Measurements from ENCODE around the gene EPHA8.
A peak's percentile ranks its signal among the peaks of the same experiment; 100 is the strongest.

Gene EPHA8

DNA sequence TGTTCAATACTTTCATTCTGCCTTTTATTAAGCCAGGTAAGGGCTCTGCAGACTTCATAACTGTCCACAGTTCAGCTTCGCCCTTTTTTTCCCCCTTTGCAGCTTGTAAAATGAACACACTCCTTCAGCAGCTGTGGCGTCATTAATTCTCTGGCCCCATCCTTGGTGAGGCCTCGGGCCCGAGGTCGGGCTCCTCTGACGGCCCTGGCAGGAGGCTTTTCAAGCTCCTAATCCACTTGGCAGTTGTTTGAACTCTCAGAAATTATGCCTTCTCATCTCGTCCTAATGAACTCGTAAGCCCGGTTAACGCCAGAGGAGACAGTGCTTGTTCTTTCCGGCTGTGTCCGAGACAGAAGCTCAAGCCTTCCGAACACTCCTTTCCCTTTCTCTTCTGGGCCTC, 18.1 kb upstream of the EPHA8 start:
- WGBS: 85% methylated on average over 13 of the region's 13 CpGs

DNA sequence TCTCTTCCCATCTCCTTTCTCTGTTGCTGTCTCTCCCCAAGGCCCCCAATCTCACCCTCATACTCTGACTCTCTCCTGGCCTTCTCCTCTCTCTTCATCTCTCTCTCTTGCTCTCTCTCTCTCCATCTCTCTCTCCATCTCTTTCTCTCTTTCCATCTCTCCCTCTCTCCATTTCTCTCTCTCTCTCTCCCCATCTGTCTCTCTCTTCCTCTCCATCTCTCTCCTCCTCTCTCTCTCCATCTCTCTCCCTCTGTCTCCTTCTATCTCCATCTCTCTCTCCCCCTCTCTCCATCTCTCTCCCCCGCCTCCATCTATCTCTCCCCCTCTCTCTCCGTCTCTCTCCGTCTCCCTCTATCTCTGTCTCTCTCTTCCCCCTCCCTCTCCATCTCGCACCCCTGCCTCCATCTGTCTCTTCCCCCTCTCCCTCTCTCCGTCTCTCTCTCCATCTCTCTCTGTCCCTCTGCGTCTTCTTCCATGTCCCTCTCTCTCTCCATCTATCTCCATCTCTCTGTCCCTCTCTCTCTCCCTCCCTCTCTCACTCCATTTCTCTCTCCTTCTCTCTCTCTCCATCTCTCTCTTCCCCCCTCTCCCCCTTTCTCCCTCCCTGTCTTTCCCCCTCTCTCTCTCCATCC, 16.0 kb upstream of the EPHA8 start:
- Histone ChIP-seq H3K23ac (ENCODE audit: low read length in 2 of 2) (no peak overlapping the region), H2BK5ac (ENCODE audit: low read depth, low read length, poor library complexity, severe bottlenecking) (no peak overlapping the region), H3K4me3 (ENCODE audit: insufficient read depth in 1 of 2, low read depth in 1 of 2, low read length in 2 of 2) (no peak overlapping the region), H2AFZ (ENCODE audit: low read depth, low read length) (no peak overlapping the region), H2BK15ac (ENCODE audit: low read depth, poor library complexity, severe bottlenecking) (no peak overlapping the region), H3K14ac (ENCODE audit: low read length in 2 of 2) (no peak overlapping the region), H2BK120ac (ENCODE audit: low read depth, low read length) (no peak overlapping the region), H3K4me2 (ENCODE audit: low read length, poor library complexity, severe bottlenecking) (no peak overlapping the region), H3K36me3 (ENCODE audit: control insufficient read depth in 1 of 2, insufficient read depth in 2 of 2, low read depth in 1 of 2, low read length in 2 of 2) (no peaks in the 10 kb centered on the region), H4K91ac (ENCODE audit: low read length) (no peak overlapping the region), H3K4me1 (ENCODE audit: control insufficient read depth, insufficient read depth, low read depth, low read length) (no peaks in the 10 kb centered on the region), H2AK5ac (ENCODE audit: low read length, severe bottlenecking) (no peak overlapping the region), H3K9me3 (ENCODE audit: control insufficient read depth, low read length) (no peaks in the 10 kb centered on the region), H3K18ac (ENCODE audit: low read depth in 1 of 2, low read length in 2 of 2) (no peak overlapping the region), H3K9ac (ENCODE audit: low read length) (no peak overlapping the region), H3K27me3 (ENCODE audit: control insufficient read depth in 1 of 2, insufficient read depth in 1 of 2, low read length in 2 of 2) (peaks cover 79 to 86% of the 10 kb centered on the region in 2 experiments), H3K79me1 (replicated peaks; ENCODE audit: low read length, poor library complexity, severe bottlenecking) (no peaks in the 10 kb centered on the region), H3K4ac (ENCODE audit: low read depth in 1 of 2, low read length in 2 of 2) (no peak overlapping the region), H4K8ac (ENCODE audit: low read length) (no peak overlapping the region), H3K27ac (ENCODE audit: low read length, poor library complexity, severe bottlenecking) (no peak overlapping the region), H2BK12ac (ENCODE audit: low read length in 2 of 2) (no peak overlapping the region)
- DNase-seq: no peak
- 84% methylated on average over 6 of the region's 6 CpGs for WGBS

More for the DNA sequence above, 18.1 kb upstream of the EPHA8 start:
- H3K79me1 ChIP-seq (replicated peaks; ENCODE audit: low read length, poor library complexity, severe bottlenecking): no peaks in the 10 kb centered on the region
- no peaks in the 10 kb centered on the region for H3K36me3 ChIP-seq (ENCODE audit: control insufficient read depth in 1 of 2, insufficient read depth in 2 of 2, low read depth in 1 of 2, low read length in 2 of 2)
- H4K91ac ChIP-seq (ENCODE audit: low read length): no peak overlapping the region
- no peak overlapping the region for H3K4me3 ChIP-seq (ENCODE audit: insufficient read depth in 1 of 2, low read depth in 1 of 2, low read length in 2 of 2)
- H2BK15ac ChIP-seq (ENCODE audit: low read depth, poor library complexity, severe bottlenecking): no peak overlapping the region
- no peak overlapping the region for H2BK5ac ChIP-seq (ENCODE audit: low read depth, low read length, poor library complexity, severe bottlenecking)
- no peak overlapping the region for H3K18ac ChIP-seq (ENCODE audit: low read depth in 1 of 2, low read length in 2 of 2)
- no peak overlapping the region for H2AK5ac ChIP-seq (ENCODE audit: low read length, severe bottlenecking)
- peaks cover 64 to 66% of the 10 kb centered on the region in 2 experiments for H3K27me3 ChIP-seq (ENCODE audit: control insufficient read depth in 1 of 2, insufficient read depth in 1 of 2, low read length in 2 of 2)
- H4K8ac ChIP-seq (ENCODE audit: low read length): no peak overlapping the region
- H2BK12ac ChIP-seq (ENCODE audit: low read length in 2 of 2): no peak overlapping the region
- no peak overlapping the region for H2BK120ac ChIP-seq (ENCODE audit: low read depth, low read length)
- H3K4ac ChIP-seq (ENCODE audit: low read depth in 1 of 2, low read length in 2 of 2): no peak overlapping the region
- H3K14ac ChIP-seq (ENCODE audit: low read length in 2 of 2): no peak overlapping the region
- no peak overlapping the region for H3K9ac ChIP-seq (ENCODE audit: low read length)
- no peak for DNase-seq
- no peak overlapping the region for H3K4me2 ChIP-seq (ENCODE audit: low read length, poor library complexity, severe bottlenecking)
- H3K9me3 ChIP-seq (ENCODE audit: control insufficient read depth, low read length): no peaks in the 10 kb centered on the region
- no peaks in the 10 kb centered on the region for H3K4me1 ChIP-seq (ENCODE audit: control insufficient read depth, insufficient read depth, low read depth, low read length)
- no peak overlapping the region for H3K27ac ChIP-seq (ENCODE audit: low read length, poor library complexity, severe bottlenecking)
- H3K23ac ChIP-seq (ENCODE audit: low read length in 2 of 2): no peak overlapping the region
- no peak overlapping the region for H2AFZ ChIP-seq (ENCODE audit: low read depth, low read length)

DNA sequence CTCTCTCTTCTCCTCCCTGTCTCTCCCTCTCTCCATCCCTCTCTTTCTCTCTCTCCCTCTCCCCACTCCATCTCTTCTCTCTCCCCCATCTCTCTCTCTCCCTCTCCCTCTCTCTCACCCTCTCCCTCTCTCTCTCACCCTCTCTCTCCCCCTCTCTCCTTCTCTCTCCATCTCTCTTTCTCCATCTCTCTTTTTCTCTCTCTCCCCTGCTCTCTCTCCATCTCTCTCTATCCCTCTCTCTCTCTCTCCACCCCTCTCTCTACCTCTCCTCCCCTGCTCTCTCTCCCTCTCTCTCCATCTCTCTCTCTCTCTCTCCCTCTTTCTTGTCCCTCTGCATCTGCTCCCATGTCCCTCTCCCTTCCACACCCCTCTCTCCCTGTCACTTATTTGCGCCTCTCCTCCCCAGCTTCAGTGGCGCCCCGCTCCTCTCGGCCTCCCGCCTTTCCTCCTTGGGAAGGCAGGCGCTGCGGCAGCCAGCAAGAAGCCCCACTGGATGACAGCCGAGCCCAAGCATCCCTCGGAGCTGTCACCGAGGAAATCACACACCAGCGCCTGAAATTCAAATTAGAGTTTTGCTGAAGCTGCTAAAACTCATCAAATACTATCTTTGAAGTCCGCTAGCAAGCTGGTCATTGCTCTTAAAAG, 15.3 kb upstream of the EPHA8 start:
- Histone ChIP-seq H3K4ac (ENCODE audit: low read depth in 1 of 2, low read length in 2 of 2) (no peak overlapping the region), H3K79me1 (replicated peaks; ENCODE audit: low read length, poor library complexity, severe bottlenecking) (no peaks in the 10 kb centered on the region), H2AK5ac (ENCODE audit: low read length, severe bottlenecking) (no peak overlapping the region), H4K91ac (ENCODE audit: low read length) (no peak overlapping the region), H2BK15ac (ENCODE audit: low read depth, poor library complexity, severe bottlenecking) (no peak overlapping the region), H2BK12ac (ENCODE audit: low read length in 2 of 2) (no peak overlapping the region), H3K4me3 (ENCODE audit: insufficient read depth in 1 of 2, low read depth in 1 of 2, low read length in 2 of 2) (no peak overlapping the region), H2AFZ (ENCODE audit: low read depth, low read length) (no peak overlapping the region), H3K18ac (ENCODE audit: low read depth in 1 of 2, low read length in 2 of 2) (no peak overlapping the region), H3K36me3 (ENCODE audit: control insufficient read depth in 1 of 2, insufficient read depth in 2 of 2, low read depth in 1 of 2, low read length in 2 of 2) (no peaks in the 10 kb centered on the region), H3K27me3 (ENCODE audit: control insufficient read depth in 1 of 2, insufficient read depth in 1 of 2, low read length in 2 of 2) (peaks cover 83 to 89% of the 10 kb centered on the region in 2 experiments), H3K4me1 (ENCODE audit: control insufficient read depth, insufficient read depth, low read depth, low read length) (no peaks in the 10 kb centered on the region), H3K4me2 (ENCODE audit: low read length, poor library complexity, severe bottlenecking) (no peak overlapping the region), H2BK5ac (ENCODE audit: low read depth, low read length, poor library complexity, severe bottlenecking) (no peak overlapping the region), H3K23ac (ENCODE audit: low read length in 2 of 2) (no peak overlapping the region), H3K27ac (ENCODE audit: low read length, poor library complexity, severe bottlenecking) (no peak overlapping the region), H2BK120ac (ENCODE audit: low read depth, low read length) (no peak overlapping the region), H3K14ac (ENCODE audit: low read length in 2 of 2) (no peak overlapping the region), H3K9me3 (ENCODE audit: control insufficient read depth, low read length) (no peaks in the 10 kb centered on the region), H3K9ac (ENCODE audit: low read length) (no peak overlapping the region), H4K8ac (ENCODE audit: low read length) (no peak overlapping the region)
- no peak for DNase-seq
- WGBS: 58% methylated on average over 11 of the region's 12 CpGs

DNA sequence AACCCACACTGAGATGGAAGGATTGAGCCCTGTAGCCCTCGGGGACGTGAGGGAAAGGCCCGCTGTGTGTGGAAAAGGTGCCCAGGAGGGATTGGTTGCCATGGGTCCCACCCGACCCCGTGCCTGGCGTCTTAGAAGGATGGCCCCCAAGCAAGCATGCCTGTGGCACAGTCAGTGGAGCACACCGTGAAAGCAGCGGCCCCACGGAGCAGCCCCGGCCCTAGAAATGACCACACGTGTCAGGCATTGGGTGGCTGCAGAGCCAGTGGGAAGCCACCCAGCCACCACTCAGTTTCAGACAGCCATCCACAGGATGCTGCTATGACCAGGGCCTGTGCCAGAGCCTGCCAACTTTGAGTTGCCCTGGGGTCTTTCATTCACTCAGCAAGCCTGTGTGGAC, 13.3 kb upstream of the EPHA8 start:
- H2BK15ac ChIP-seq (ENCODE audit: low read depth, poor library complexity, severe bottlenecking): no peak overlapping the region
- H4K91ac ChIP-seq (ENCODE audit: low read length): no peak overlapping the region
- no peaks in the 10 kb centered on the region for H3K4me1 ChIP-seq (ENCODE audit: control insufficient read depth, insufficient read depth, low read depth, low read length)
- H3K14ac ChIP-seq (ENCODE audit: low read length in 2 of 2): no peak overlapping the region
- no peak overlapping the region for H2AFZ ChIP-seq (ENCODE audit: low read depth, low read length)
- WGBS: 81% methylated on average over 11 of the region's 11 CpGs
- no peaks in the 10 kb centered on the region for H3K36me3 ChIP-seq (ENCODE audit: control insufficient read depth in 1 of 2, insufficient read depth in 2 of 2, low read depth in 1 of 2, low read length in 2 of 2)
- H2BK12ac ChIP-seq (ENCODE audit: low read length in 2 of 2): no peak overlapping the region
- H3K27me3 ChIP-seq (ENCODE audit: control insufficient read depth in 1 of 2, insufficient read depth in 1 of 2, low read length in 2 of 2): peaks cover 90 to 95% of the 10 kb centered on the region in 2 experiments
- no peak overlapping the region for H3K4me3 ChIP-seq (ENCODE audit: insufficient read depth in 1 of 2, low read depth in 1 of 2, low read length in 2 of 2)
- no peak overlapping the region for H3K9ac ChIP-seq (ENCODE audit: low read length)
- no peak overlapping the region for H3K18ac ChIP-seq (ENCODE audit: low read depth in 1 of 2, low read length in 2 of 2)
- no peak for DNase-seq
- no peak overlapping the region for H2BK5ac ChIP-seq (ENCODE audit: low read depth, low read length, poor library complexity, severe bottlenecking)
- peak overlapping the region in 1 of 2 experiments; percentile 42 for H3K23ac ChIP-seq (ENCODE audit: low read length in 2 of 2)
- no peak overlapping the region for H3K4ac ChIP-seq (ENCODE audit: low read depth in 1 of 2, low read length in 2 of 2)
- no peak overlapping the region for H4K8ac ChIP-seq (ENCODE audit: low read length)
- no peak overlapping the region for H2AK5ac ChIP-seq (ENCODE audit: low read length, severe bottlenecking)
- no peaks in the 10 kb centered on the region for H3K79me1 ChIP-seq (replicated peaks; ENCODE audit: low read length, poor library complexity, severe bottlenecking)
- no peak overlapping the region for H3K27ac ChIP-seq (ENCODE audit: low read length, poor library complexity, severe bottlenecking)
- H3K9me3 ChIP-seq (ENCODE audit: control insufficient read depth, low read length): no peaks in the 10 kb centered on the region
- no peak overlapping the region for H2BK120ac ChIP-seq (ENCODE audit: low read depth, low read length)
- no peak overlapping the region for H3K4me2 ChIP-seq (ENCODE audit: low read length, poor library complexity, severe bottlenecking)
